Left cardiac atrium (tissue), 4 donors: ENCODE results near the gene HTR4. TPM values are rescaled to one million over a fixed set of nuclear protein-coding genes. Genes with fewer than 3 reads are reported as not detected.
A peak's percentile ranks its signal among the peaks of the same experiment; 100 is the strongest.

Experiments used
- ATAC-seq, 2 donors: fragments of 200-7000 bp; cut with Tn5 transposase; one replicate each; pipeline ENCODE4 v1.9.1; 2020; ENCODE audit warnings: mild to moderate bottlenecking in 2 of 2, moderate library complexity in 2 of 2
- DNase-seq: peaks from one replicate; pipeline ENCODE4 v3.0.0-alpha.2; 2020
- intact Hi-C, 2 donors: fragments of 100-400 bp; cut with DNase I; formaldehyde crosslinking; loops; one replicate each; pipeline versions ENCODE4 v1.14.1 to v1.15.1; 2022 to 2023
- long read RNA-seq: library from polyadenylated mRNA; unstranded; transcript quantifications from one replicate; pipeline ENCODE4 v2.0.0, GENCODE V29; 2021
- total RNA-seq, 2 donors: library from RNA; stranded (reverse); fragmentation: NEBNext Ultra II Directional; extraction: Animal tissue kit (Norgen Biotek cat#: 25700); gene quantifications; one replicate each; pipeline ENCODE4 v1.2.1, GENCODE V29; 2021
- donor health status: DM: no; HTN: yes; CAD: no.
- donor health status: DM: no; HTN: yes; CAD: no; lungs with severe emphysema.
- donor health status: DM: yes; HTN: yes; CAD: no.
- donor health status: Dilated cardiomyopathy.

The HTR4 gene, protein sequence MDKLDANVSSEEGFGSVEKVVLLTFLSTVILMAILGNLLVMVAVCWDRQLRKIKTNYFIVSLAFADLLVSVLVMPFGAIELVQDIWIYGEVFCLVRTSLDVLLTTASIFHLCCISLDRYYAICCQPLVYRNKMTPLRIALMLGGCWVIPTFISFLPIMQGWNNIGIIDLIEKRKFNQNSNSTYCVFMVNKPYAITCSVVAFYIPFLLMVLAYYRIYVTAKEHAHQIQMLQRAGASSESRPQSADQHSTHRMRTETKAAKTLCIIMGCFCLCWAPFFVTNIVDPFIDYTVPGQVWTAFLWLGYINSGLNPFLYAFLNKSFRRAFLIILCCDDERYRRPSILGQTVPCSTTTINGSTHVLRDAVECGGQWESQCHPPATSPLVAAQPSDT
- 1 to 10 TPM; 4.7 to 8.8 TPM for total RNA-seq
- long read RNA-seq, partial matches to known transcripts: 0 of 3 reads
- long read RNA-seq, other reads (novel, unspliced or antisense): 3 of 3 reads

DNA sequence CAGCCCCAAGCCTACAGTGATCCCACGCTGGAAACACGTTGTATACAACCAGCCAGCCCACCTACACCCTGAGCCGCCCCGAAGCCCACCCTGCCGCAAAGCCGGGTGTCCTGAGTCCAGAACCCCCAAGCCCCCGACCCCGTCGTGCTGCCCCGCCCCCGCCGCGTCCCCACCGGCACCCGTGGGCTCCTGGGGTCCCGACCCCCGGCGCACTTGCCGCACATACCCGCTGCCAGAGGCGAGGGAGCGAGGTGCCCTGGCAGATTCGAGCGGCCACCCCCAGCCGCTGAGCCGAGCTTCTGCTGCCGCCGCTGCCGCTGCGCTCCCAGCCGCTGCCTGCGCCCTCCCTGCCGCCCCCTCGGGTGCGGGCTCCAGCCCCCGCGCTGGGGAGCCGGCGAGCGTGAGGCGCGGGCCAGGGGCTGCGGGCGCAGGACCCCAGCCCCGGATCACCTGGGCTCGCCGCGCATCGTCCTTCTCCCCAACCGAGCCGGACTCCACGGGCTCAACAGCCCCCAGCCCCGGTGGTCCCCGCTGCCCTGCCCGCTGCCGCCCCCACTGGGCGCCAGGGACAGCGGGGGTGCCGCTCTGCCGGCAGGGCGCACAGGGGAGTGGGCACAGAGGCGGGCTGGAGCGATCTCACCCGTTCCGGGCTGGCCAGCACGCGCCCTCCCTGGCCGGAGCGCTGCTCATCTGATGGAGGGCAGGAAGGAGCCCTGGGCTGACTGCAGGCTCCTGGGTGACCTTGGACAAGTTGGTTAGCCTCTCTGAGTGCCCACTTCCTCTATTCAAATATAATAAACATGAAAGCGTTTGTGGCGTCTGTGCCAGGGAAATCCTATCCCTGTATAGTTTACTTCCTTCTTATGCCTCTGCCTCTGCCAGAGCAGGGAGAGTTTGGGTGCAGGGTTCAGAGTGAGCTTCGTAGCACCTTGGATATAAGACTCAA is at the start of gene HTR4:
Gene HTR4 (minus strand): TSS at position 692 of the 946 bp plus-strand sequence. CDS start 17,513 bp downstream, outside the sequence.
- intact Hi-C loops: loop anchor here in 1 of 2 donors (5.0 to 10.0 kb wide), 2 partner anchors 71 to 202 kb away; no protein-coding TSS in a partner anchor
- ATAC-seq: peak; percentile 71 to 81
- peak; percentile 36 for DNase-seq

DNA sequence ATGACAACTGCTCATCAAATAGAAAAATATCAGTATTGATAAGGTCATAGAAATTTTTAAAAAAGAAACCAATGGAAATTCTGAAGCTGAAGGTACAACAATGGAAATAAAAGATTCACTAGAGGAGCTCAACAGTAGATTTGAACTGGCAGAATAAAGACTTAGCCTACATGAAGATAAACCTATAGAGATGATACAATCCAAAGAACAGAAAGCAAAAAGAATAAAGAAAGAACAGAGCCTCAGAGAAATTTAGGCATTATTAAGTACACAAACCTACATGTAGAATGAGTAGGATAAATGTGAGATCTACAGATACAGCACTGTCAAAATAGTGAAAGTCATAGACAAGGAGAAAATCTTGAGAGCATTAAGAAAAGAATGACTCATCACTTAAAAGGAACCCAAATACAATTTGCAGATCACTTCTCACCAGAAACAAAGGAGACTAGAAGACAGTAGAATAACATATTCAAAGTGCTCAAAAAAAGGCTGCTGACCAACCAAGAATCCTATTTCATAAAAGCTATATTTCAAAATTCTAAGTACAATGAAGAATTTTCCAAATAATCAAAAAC is 47.8 kb upstream of the HTR4 start:
- ATAC-seq: no peak
- intact Hi-C loops: no loop called here
- no peak for DNase-seq

DNA sequence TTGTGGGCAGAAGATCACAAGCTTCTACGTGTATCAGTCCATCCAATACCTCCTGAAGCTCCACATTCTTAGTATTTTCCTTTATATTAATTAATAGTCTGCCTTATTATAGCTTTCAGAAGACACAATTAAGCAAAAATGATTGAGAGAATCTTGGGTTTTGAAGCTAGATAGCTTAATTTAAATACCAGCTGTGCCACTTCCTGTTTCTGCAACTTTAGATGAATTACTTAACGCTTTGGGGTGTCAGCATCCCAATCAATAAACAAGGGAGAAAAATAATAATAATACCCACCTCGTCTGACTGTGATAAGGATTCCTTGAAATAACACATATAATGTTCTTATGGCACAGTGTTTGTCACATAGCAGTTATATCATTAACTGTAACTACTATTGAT is 44.7 kb upstream of the HTR4 start:
- ATAC-seq (no peak), DNase-seq (no peak)
- intact Hi-C loops: no loop called here

DNA sequence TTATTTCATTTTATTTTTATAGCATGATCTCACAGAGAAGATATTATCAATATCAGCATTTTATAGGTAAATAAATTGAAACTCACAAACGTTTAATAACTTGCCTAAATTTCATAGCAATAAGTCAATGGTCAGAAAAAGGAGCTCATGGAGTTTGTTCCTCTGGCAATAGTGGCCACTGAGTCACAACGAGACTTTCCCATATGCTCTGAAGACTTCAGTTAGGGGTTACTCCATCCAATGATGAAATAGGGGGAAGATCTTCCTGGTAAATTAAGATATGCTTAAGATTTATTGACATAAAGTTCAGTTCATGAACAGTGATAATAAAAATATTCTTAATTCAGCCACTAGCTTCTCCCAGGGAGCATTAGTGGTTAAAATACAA is 43.5 kb upstream of the HTR4 start:
- DNase-seq: no peak
- intact Hi-C loops: no loop called here
- peak in 1 of 2 donors; percentile 52 for ATAC-seq

DNA sequence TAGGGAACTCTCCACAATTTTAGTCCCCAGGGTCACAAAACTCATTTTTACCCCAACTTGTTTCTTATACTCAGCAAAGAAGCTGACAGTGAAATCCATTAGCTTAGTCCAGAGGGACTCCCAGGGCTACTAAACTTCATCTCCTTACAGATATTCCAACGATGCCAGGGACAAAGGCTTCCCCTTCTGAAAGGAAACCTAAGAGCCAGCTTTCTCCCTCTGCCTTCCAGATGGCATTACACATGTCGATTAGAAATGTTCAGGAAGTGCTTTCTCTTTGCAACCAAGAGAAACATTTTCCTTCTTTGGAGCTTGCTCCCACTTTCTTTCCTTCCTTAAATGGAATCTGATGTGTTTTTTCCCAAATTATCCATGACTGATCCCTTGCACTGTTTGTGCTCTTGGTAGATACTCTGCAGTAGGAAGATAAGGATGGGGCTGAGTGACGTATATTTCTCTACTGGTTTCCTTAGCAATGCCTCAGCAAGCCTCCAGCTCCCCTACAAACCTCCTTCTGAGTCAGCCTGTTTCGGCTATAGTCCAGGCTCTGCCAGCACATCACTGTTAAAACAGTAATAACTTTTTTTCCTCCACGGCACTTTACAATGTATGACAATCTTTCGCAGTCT is 43.0 kb upstream of the HTR4 start:
- DNase-seq (peak; percentile 59), ATAC-seq (peak; percentile 95 to 100)
- intact Hi-C loops: no loop called here

DNA sequence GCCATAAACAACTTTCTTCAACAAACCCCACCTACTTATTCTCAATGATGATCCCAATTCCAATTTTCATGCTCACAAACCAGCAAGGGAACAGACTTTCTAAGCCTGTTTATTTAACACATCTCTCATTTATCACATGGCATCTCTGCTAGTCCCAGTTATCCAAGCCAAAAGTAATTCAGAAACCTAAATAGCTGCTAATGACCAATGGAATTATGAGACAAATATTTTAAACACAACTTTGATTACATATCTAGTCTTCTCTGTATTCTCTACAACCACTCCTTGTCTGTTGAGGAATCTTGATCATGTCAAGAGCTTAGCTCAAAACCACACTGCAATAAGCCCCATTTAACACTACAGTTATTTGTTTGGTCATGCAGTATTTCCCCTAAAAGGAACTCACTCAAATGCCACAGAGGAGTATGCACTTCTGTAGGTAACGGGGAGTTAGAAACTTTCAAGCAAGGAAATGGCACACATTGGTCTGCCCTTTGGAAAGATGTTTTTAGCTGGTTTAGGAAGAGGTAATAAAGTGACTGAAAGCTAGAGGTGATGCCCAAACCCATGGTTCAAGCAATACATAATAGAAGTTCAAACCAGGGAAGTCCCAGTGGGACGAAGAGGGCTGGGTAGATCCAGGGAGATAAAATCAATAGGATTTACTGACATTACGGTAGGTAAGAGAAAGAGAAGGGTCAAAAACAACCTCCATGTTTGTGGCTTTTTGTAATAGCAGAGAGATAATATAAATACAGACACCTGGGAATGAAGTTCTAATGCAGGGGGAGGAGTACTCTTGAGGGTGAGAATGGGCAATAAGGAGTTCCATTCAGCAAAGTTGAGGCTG is 42.1 kb upstream of the HTR4 start:
- ATAC-seq (no peak), DNase-seq (no peak)
- intact Hi-C loops: no loop called here

DNA sequence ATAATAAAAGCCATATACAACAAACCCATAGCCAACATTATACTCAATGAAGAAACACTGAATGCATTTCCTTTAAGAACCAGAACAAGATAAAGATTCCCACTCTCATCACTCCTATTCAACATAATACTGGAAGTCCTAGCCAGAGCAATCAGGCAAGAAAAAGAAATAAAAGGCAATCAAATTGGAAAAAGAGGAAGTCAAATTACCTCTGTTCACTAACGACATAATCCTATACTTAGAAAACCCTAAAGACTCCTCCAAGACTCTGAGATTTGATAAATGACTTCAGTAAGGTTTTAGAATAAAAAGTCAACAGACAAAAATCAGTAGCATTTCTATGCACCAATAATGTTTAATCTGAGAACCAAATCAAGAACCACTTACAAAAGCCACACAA is 36.6 kb upstream of the HTR4 start:
- ATAC-seq: no peak
- intact Hi-C loops: no loop called here
- no peak for DNase-seq

DNA sequence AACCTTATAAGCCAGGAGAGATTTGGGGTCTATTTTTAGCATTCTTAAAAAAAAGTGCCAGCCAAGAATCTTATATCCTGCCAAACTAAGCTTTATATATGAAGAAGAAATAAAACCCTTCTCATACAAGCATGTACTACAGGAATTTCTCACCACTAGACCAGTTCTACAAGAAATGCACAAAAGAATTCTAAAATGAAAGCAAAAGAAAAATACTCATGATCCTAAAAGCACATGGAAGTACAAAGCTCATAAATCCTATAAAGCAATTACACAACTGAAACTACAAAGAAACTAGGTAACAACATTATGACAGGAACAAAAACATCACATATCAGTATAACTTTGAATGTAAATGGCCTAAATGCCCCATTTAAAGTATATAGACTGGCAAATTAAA is 34.5 kb upstream of the HTR4 start:
- no peak for DNase-seq
- intact Hi-C loops: no loop called here
- no peak for ATAC-seq

DNA sequence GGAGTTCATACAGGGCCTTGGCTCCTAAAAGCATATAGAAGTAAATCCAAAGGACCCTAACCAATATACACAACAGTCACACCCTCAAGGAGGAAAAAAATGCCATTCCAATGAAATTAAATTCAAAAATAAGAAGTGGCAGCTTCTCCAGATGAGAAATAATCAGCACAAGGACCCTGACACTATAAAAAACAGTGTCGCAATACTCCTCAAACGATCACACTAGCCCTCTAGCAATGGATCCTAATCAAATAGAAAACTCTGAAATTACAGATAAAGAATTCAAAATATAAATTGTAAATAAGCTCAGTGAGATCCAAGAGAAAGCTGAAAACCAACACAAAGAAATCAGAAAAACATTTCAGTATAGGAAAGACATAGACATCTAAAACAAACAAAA is 33.5 kb upstream of the HTR4 start:
- ATAC-seq (no peak), DNase-seq (no peak)
- intact Hi-C loops: no loop called here

DNA sequence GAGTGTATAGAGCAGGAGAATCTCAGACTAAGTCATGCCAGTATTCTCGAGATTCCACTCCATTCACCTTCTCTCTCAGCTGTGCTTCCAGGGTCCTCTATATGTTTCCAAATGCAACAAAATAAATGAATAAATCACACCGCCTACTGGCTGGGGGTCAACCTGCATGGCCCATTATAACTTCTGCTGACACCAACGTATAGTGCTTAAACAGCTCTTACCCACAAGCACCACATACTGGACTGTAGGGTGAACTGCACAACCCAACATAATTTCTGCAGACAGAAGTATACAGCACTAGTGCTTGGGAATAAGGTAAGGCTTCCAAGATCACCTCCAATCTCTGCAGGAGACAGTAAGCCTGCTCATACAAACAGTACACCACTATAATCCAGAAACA is 33.1 kb upstream of the HTR4 start:
- intact Hi-C loops: no loop called here
- ATAC-seq (no peak), DNase-seq (no peak)

DNA sequence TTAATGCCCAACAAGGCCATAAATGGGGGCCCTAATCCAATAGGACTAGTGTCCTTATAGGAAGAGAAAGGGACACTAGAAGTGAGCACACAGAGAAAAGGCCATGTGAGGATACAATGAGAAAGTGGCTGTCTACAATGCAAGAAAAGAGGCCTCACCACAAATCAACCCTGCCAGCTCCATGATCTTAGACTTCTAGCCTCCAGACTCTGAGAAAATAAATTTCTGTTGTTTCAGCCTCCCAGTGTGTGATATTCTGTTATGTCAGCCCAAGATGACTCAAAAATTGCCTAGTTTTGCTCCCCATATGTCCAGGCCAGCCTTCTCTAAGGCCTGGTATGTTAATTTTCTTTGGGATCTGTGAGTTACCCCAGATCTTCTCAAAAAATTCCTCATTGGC is 32.3 kb upstream of the HTR4 start:
- DNase-seq (no peak), ATAC-seq (peak in 1 of 2 donors; percentile 71)
- intact Hi-C loops: no loop called here

DNA sequence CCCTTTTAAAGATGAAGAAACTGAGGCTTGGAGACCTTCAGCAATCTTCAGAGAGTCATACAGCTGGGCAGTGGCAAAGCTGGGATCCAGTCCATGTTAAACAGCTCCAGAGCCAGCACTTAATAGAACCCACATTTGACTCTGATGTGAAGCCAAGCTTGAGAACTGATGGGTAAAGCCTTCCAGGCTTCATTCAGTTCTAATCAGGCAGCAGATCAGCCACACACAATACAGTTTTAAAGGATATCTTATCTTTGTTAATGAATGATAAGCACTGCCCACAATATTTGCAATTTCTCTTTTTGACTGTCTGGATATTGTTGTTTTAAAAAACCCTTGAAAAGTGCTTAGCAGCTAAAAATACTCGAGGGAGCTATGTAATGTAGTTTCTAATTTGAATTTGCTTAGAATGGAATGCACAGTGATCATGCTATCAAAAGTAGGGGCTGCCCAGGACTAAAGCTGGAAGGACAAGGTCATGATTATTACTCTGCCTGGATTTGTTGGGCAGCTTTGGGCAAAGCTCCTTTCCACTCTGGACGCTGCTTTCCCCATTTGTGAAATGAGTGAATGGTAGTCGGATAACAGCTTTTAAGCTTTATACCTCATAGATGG is 31.3 kb upstream of the HTR4 start:
- ATAC-seq (peak; percentile 80 to 87), DNase-seq (no peak)
- intact Hi-C loops: no loop called here

DNA sequence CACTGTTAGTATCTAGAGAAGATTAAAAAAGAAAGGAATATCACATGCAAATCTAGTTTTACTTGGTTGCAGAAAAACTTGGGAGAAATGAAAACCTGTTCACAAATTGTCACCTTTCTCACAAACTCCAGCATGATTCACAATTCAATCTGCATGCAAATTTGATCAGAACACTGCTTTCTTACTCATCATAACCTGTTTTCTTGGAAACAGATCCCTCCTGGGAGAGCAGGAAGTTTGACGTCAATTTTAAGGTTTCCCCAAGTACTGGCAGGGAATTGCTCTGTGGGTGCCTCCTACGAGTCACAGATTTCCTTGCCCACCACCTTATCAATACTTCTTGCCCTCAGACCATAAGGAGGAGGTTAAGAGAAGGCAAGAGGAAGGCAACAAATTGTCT is 30.2 kb upstream of the HTR4 start:
- no peak for DNase-seq
- ATAC-seq: peak in 1 of 2 donors; percentile 7
- intact Hi-C loops: no loop called here

DNA sequence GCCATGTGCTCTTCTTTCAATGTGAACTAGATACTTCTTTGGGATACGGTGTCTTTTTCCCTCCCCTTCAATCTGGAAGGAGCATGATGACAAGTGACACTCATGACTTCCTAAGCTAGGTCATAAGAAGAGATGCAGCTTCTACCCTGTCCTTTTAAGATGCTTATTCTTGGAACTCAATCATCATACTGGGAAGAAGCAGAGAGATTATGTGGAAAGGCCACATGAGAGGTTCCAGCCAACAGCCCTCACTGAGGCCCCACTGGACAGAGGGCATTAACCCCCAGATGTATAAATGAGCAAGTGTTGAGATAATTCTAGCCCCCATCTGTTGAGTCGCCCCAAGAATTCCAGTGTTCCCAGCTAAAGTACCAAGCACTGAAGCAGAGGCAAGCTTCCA is 29.3 kb upstream of the HTR4 start:
- intact Hi-C loops: no loop called here
- ATAC-seq (no peak), DNase-seq (no peak)

DNA sequence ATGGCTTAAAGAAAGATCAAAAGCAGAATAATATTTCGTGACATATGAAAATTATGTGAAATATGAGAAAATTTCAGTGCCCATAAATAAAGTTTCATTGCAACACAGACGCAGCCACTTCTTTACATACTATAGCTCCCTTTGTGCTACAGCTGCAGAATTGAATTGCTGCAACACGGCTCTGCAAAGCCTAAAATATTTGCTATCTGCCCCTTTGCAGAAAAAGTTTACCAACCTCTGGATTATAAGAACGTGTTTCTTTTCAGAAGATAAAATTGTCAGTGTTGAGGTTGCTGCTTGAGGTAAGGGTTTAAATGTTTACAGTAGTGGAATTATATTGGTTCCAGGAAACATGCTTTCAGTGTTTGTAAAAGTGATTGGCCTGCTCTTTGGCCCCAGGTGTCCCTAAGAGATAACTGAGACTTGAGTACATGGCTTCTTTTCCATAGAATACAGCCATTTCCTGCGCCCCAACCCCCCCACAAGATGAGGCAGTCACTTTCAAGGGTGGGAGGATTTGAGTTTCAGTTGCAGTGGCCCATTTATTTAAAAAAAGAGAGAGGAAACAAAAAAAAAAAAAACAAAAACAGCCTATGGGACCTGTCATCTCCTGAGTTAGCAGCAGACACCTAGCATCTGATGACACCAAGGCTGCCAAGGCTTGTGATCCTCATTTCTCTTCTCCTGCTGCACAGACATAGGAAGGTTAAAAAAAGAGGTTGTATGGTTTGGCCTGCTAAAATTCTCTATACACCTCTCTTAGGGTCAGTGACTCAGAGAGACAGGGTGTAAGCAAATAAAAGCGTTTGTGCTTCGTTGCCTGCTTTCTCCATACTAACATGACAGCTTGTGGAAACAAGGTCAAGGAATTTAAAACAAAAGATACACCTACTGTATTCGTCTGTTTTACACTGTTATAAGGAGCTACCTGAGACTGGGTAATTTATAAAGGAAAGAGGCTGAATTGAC is 28.0 kb upstream of the HTR4 start:
- intact Hi-C loops: loop anchor here in 1 of 2 donors (1.0 kb wide), 1 partner anchor 37 kb away; no protein-coding TSS in a partner anchor
- ATAC-seq: no peak
- DNase-seq: no peak

DNA sequence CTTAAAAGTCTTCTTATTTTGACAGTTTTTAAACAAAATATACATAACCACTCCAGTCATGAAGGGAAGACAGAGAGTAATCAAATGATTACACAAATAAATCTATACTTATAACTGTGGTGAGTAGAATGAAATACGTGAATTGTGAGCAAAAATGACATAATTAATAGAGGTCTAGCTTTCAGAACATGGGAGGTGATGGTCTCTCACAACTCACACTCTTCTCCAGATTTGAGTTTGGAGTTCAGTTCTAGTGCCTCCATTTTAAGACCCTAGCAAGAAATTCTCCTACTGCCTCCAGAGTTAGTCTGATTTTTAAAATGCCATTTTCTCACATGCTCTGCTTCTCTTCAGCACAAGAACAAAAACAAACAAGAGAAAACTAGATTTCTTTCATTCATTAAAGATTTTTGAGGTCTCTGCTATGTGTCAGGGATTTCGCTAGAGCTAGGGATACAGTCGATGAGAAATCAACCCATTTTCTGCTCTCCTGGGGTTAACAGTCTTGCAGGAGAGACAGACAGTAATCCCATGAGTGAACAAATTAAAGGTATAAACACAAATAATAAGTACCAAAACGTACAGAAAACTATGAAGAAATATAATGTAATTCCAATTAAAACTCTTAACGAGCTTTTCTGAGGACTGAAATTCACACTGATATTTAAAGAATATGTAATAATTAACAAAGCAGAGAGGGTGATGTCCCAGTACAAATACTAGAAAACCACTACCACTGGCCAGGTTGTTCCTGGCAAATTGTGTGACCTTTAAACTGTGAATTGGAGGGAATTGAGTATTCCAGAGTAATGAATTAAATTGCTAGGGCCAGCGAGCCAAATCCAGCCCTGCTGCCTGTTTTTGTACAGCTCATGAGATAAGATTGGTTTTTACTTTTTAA is 27.1 kb upstream of the HTR4 start:
- intact Hi-C loops: loop anchor here in 1 of 2 donors (1.0 kb wide), 1 partner anchor 38 kb away; no protein-coding TSS in a partner anchor
- ATAC-seq (no peak), DNase-seq (no peak)
